Measurements from ENCODE around the gene SASH1. TPM values are rescaled to one million over a fixed set of nuclear protein-coding genes. Genes with fewer than 3 reads are reported as not detected.

SASH1 gene
- polyA plus RNA-seq, 1 donor from 2014 or later: 7.0 TPM

- Histone ChIP-seq H3K27ac (ENCODE audit: low read length) (no peak overlapping the region), H3K79me2 (replicated peaks; ENCODE audit: insufficient read depth, low read length) (no peaks in the 10 kb centered on the region), H3K4me3 (ENCODE audit: low read length) (no peak overlapping the region), H3K4me2 (ENCODE audit: low read length) (no peak overlapping the region), H3K9me3 (ENCODE audit: low read length) (no peaks in the 10 kb centered on the region), H2AFZ (ENCODE audit: low read depth, low read length) (no peak overlapping the region), H3K9me2 (ENCODE audit: insufficient read depth, low read length) (no peaks in the 10 kb centered on the region), H3K27me3 (ENCODE audit: insufficient read depth, low read depth, low read length) (peaks cover 45% of the 10 kb centered on the region), H3K36me3 (ENCODE audit: insufficient read depth, low read length) (no peaks in the 10 kb centered on the region), H4K20me1 (ENCODE audit: insufficient read depth) (no peaks in the 10 kb centered on the region), H3K9ac (ENCODE audit: low read length) (no peak overlapping the region), H3F3A (ENCODE audit: insufficient read depth, low read length, poor library complexity, severe bottlenecking) (no peaks in the 10 kb centered on the region)
- TF ChIP-seq SMC3 (conservative IDR thresholded peaks at IDR 0.05; ENCODE audit: poor library complexity): no peak
- TF ChIP-seq EP300 (conservative IDR thresholded peaks at IDR 0.05; ENCODE audit: poor library complexity, severe bottlenecking): no peak
- no peak for TF ChIP-seq MXI1 (conservative IDR thresholded peaks at IDR 0.05; ENCODE audit: poor library complexity, severe bottlenecking)
- TF ChIP-seq RAD21 (conservative IDR thresholded peaks at IDR 0.05): no peak
- no peak for TF ChIP-seq TAF1 (IDR thresholded peaks at IDR 0.05; ENCODE audit: low read depth)
- TF ChIP-seq POLR2AphosphoS5 (IDR thresholded peaks at IDR 0.05): no peak
- TF ChIP-seq EZH2 (IDR thresholded peaks at IDR 0.05; ENCODE audit: borderline replicate concordance, insufficient read depth, low read length, poor library complexity, severe bottlenecking): no peak
- no peak for TF ChIP-seq CTCF (IDR thresholded peaks at IDR 0.05; ENCODE audit: poor library complexity, severe bottlenecking)
- TF ChIP-seq REST (IDR thresholded peaks at IDR 0.05; ENCODE audit: borderline replicate concordance): no peak
These were observed 2.9 kb downstream of the SASH1 start for GRCh38 chr6:148345578-148345977.

GRCh38 chr6:148346681-148347440 is 4.2 kb downstream of the SASH1 start:
- Histone ChIP-seq H3K4me3 (ENCODE audit: low read length) (no peak overlapping the region), H3K27ac (ENCODE audit: low read length) (no peak overlapping the region), H2AFZ (ENCODE audit: low read depth, low read length) (no peak overlapping the region), H3F3A (ENCODE audit: insufficient read depth, low read length, poor library complexity, severe bottlenecking) (no peaks in the 10 kb centered on the region), H3K4me2 (ENCODE audit: low read length) (no peak overlapping the region), H3K27me3 (ENCODE audit: insufficient read depth, low read depth, low read length) (peaks cover 39% of the 10 kb centered on the region), H3K79me2 (replicated peaks; ENCODE audit: insufficient read depth, low read length) (no peaks in the 10 kb centered on the region), H4K20me1 (ENCODE audit: insufficient read depth) (no peaks in the 10 kb centered on the region), H3K9ac (ENCODE audit: low read length) (no peak overlapping the region), H3K9me2 (ENCODE audit: insufficient read depth, low read length) (no peaks in the 10 kb centered on the region), H3K9me3 (ENCODE audit: low read length) (no peaks in the 10 kb centered on the region), H3K36me3 (ENCODE audit: insufficient read depth, low read length) (no peaks in the 10 kb centered on the region)
- TF ChIP-seq EZH2 (IDR thresholded peaks at IDR 0.05; ENCODE audit: borderline replicate concordance, insufficient read depth, low read length, poor library complexity, severe bottlenecking) (no peak), RAD21 (conservative IDR thresholded peaks at IDR 0.05) (no peak), SMC3 (conservative IDR thresholded peaks at IDR 0.05; ENCODE audit: poor library complexity) (no peak), POLR2AphosphoS5 (IDR thresholded peaks at IDR 0.05) (no peak), TAF1 (IDR thresholded peaks at IDR 0.05; ENCODE audit: low read depth) (no peak), REST (IDR thresholded peaks at IDR 0.05; ENCODE audit: borderline replicate concordance) (no peak), MXI1 (conservative IDR thresholded peaks at IDR 0.05; ENCODE audit: poor library complexity, severe bottlenecking) (no peak), EP300 (conservative IDR thresholded peaks at IDR 0.05; ENCODE audit: poor library complexity, severe bottlenecking) (no peak), CTCF (IDR thresholded peaks at IDR 0.05; ENCODE audit: poor library complexity, severe bottlenecking) (no peak)

Measured in neural cell (in vitro differentiated cells).